Small intestine (tissue), 7 donors: Measurements from ENCODE around the gene RASGRF1. TPM values are rescaled to one million over a fixed set of nuclear protein-coding genes. Genes with fewer than 3 reads are reported as not detected.

Source experiments
- DNase-seq, 2 donors: peaks; one replicate each; pipeline versions ENCODE4 v3.0.0 to v3.0.0-alpha.2; 2013
- FAIRE-seq: peaks from 2 replicates; lab custom pipeline; 2012; peaks lifted over from hg19 to GRCh38; lab: Jason Lieb, UNC
- H3K27ac ChIP-seq, 3 donors: one replicate each; pipeline ENCODE4 v1.5.1; 2013; ENCODE audit warnings: low read length in 2 of 3, mild to moderate bottlenecking in 2 of 3, control low read depth in 1 of 3, inconsistent platforms in 1 of 3, low read depth in 1 of 3, moderate library complexity in 1 of 3
- H3K27me3 ChIP-seq, 3 donors: one replicate each; pipeline ENCODE4 v1.6.1; 2013; ENCODE audit warnings: low read length in 3 of 3, inconsistent platforms in 1 of 3; ENCODE audit not compliant: control insufficient read depth in 3 of 3, insufficient read depth in 3 of 3
- H3K36me3 ChIP-seq, 3 donors: one replicate each; pipeline ENCODE4 v1.6.1; 2013; ENCODE audit warnings: low read length in 3 of 3, inconsistent platforms in 1 of 3, low read depth in 1 of 3, mild to moderate bottlenecking in 1 of 3, moderate library complexity in 1 of 3; ENCODE audit not compliant: control insufficient read depth in 3 of 3, insufficient read depth in 2 of 3
- H3K4me1 ChIP-seq, 3 donors: one replicate each; pipeline ENCODE4 v1.6.1; 2013; ENCODE audit warnings: low read length in 2 of 3, inconsistent platforms in 1 of 3, low read depth in 1 of 3, mild to moderate bottlenecking in 1 of 3, moderate library complexity in 1 of 3; ENCODE audit not compliant: control insufficient read depth in 3 of 3, insufficient read depth in 2 of 3
- H3K4me3 ChIP-seq, 3 donors: one replicate each; pipeline ENCODE4 v1.5.1; 2013; ENCODE audit warnings: low read length in 3 of 3, control low read depth in 1 of 3, inconsistent platforms in 1 of 3, low read depth in 1 of 3, mild to moderate bottlenecking in 1 of 3, moderate library complexity in 1 of 3
- H3K9me3 ChIP-seq, 2 donors: one replicate each; pipeline ENCODE4 v1.6.1; 2013; ENCODE audit warnings: low read depth in 1 of 2, low read length in 1 of 2; ENCODE audit not compliant: control insufficient read depth in 2 of 2, insufficient read depth in 1 of 2
- WGBS, 3 donors: extraction: QIAGEN DNeasy Blood & Tissue Kit; methylation state at CpG; one replicate each; pipeline ENCODE4 v1.1.7; 2013; 5-methylcytosine and 5-hydroxymethylcytosine counted together
- polyA plus RNA-seq, 4 donors: library from polyadenylated mRNA; stranded (reverse) in 3 of 4; unstranded in 1 of 4; fragments of 200-250 nt in 3 of 4; fragments of 120-200 nt in 1 of 4; gene quantifications; one replicate each; pipeline versions ENCODE4 v1.2.1 to v1.2.3, GENCODE V29; 2013
- donor health status: healthy with polysubstance abuse.
- donor health status: control.
- donor health status: control.
- donor health status: Bipolar disorder and iron deficiency.
- donor health status: healthy.

The RASGRF1 gene
- polyA plus RNA-seq, 4 donors: 0.10 to 0.49 TPM; not detected in 2

- H3K9me3 ChIP-seq: no peaks in the 10 kb centered on the region
- no peak overlapping the region for H3K4me3 ChIP-seq
- H3K36me3 ChIP-seq: peaks cover 15 to 83% (median 30%) of the 10 kb centered on the region in 3 donors
- FAIRE-seq (no peak), DNase-seq (no peak)
- 76 to 81% (median 79%) methylated on average over 10 of the region's 10 CpGs for WGBS, 3 donors
- H3K27me3 ChIP-seq: no peaks in the 10 kb centered on the region
- H3K4me1 ChIP-seq: no peaks in the 10 kb centered on the region
- no peak overlapping the region for H3K27ac ChIP-seq
Observed at GRCh38 chr15:78925076-78925624, 165.4 kb downstream of the RASGRF1 start.

GRCh38 chr15:78923480-78924360 is 166.9 kb downstream of the RASGRF1 start:
- 89 to 95% (median 92%) methylated on average over 16 to 18 of the region's 18 CpGs for WGBS, 3 donors
- Histone ChIP-seq H3K4me1 (no peaks in the 10 kb centered on the region), H3K27me3 (no peaks in the 10 kb centered on the region), H3K36me3 (peaks cover 15 to 82% (median 30%) of the 10 kb centered on the region in 3 donors), H3K9me3 (no peaks in the 10 kb centered on the region), H3K27ac (no peak overlapping the region), H3K4me3 (no peak overlapping the region)
- DNase-seq (no peak), FAIRE-seq (no peak)

GRCh38 chr15:78923015-78923414 is 167.6 kb downstream of the RASGRF1 start:
- H3K4me3 ChIP-seq: no peak overlapping the region
- H3K27me3 ChIP-seq: no peaks in the 10 kb centered on the region
- no peak for FAIRE-seq
- H3K36me3 ChIP-seq: peaks cover 15 to 79% (median 30%) of the 10 kb centered on the region in 3 donors
- H3K4me1 ChIP-seq: no peaks in the 10 kb centered on the region
- no peaks in the 10 kb centered on the region for H3K9me3 ChIP-seq
- no peak for DNase-seq
- H3K27ac ChIP-seq: no peak overlapping the region
- WGBS, 3 donors: 76 to 83% (median 80%) methylated on average over 7 of the region's 7 CpGs

- no peaks in the 10 kb centered on the region for H3K9me3 ChIP-seq
- peaks cover 0 to 4% (median 0%) of the 10 kb centered on the region in 3 donors for H3K4me1 ChIP-seq
- WGBS, 3 donors: 88 to 97% (median 95%) methylated on average over 7 of the region's 7 CpGs
- no peak for FAIRE-seq
- peaks cover 15 to 78% (median 30%) of the 10 kb centered on the region in 3 donors for H3K36me3 ChIP-seq
- no peak for DNase-seq
- no peaks in the 10 kb centered on the region for H3K27me3 ChIP-seq
- no peak overlapping the region for H3K4me3 ChIP-seq
- no peak overlapping the region for H3K27ac ChIP-seq
Observed at GRCh38 chr15:78922527-78922926, 168.1 kb downstream of the RASGRF1 start.

GRCh38 chr15:78921940-78922339 is 168.6 kb downstream of the RASGRF1 start:
- no peak overlapping the region for H3K27ac ChIP-seq
- H3K36me3 ChIP-seq: peaks cover 15 to 72% (median 29%) of the 10 kb centered on the region in 3 donors
- 90 to 95% (median 91%) methylated on average over 14 of the region's 14 CpGs for WGBS, 3 donors
- H3K9me3 ChIP-seq: no peaks in the 10 kb centered on the region
- no peak overlapping the region for H3K4me3 ChIP-seq
- no peak for FAIRE-seq
- H3K27me3 ChIP-seq: no peaks in the 10 kb centered on the region
- DNase-seq: no peak
- H3K4me1 ChIP-seq: peaks cover 0 to 4% (median 0%) of the 10 kb centered on the region in 3 donors

- no peak for FAIRE-seq
- Histone ChIP-seq H3K27me3 (no peaks in the 10 kb centered on the region), H3K4me3 (no peak overlapping the region), H3K27ac (no peak overlapping the region), H3K4me1 (peaks cover 0 to 4% (median 0%) of the 10 kb centered on the region in 3 donors), H3K36me3 (peaks cover 15 to 69% (median 29%) of the 10 kb centered on the region in 3 donors), H3K9me3 (no peaks in the 10 kb centered on the region)
- WGBS, 3 donors: 72 to 84% (median 78%) methylated on average over 6 of the region's 6 CpGs
- DNase-seq: no peak
Observed at GRCh38 chr15:78921517-78921916, 169.1 kb downstream of the RASGRF1 start.

- Histone ChIP-seq H3K27ac (peak overlapping the region in 1 of 3 donors; percentile 7), H3K36me3 (peaks cover 14 to 60% (median 16%) of the 10 kb centered on the region in 3 donors), H3K4me1 (peaks cover 0 to 12% (median 2%) of the 10 kb centered on the region in 3 donors), H3K4me3 (no peak overlapping the region), H3K27me3 (no peaks in the 10 kb centered on the region), H3K9me3 (no peaks in the 10 kb centered on the region)
- DNase-seq (no peak), FAIRE-seq (no peak)
- 81% methylated on average over 1 to 4 of the region's 4 CpGs for WGBS, 3 donors
Observed at GRCh38 chr15:78917888-78918287, 172.7 kb downstream of the RASGRF1 start.

GRCh38 chr15:78916088-78916487 is 174.5 kb downstream of the RASGRF1 start:
- FAIRE-seq: no peak
- H3K27me3 ChIP-seq: no peaks in the 10 kb centered on the region
- H3K36me3 ChIP-seq: peaks cover 1 to 48% (median 1%) of the 10 kb centered on the region in 3 donors
- H3K9me3 ChIP-seq: no peaks in the 10 kb centered on the region
- 82 to 88% (median 85%) methylated on average over 4 of the region's 4 CpGs for WGBS, 3 donors
- H3K27ac ChIP-seq: no peak overlapping the region
- no peak overlapping the region for H3K4me3 ChIP-seq
- H3K4me1 ChIP-seq: peaks cover 0 to 16% (median 2%) of the 10 kb centered on the region in 3 donors
- no peak for DNase-seq
